Medulla oblongata (tissue), 1 donor: ENCODE data around the gene EHD1.

Experiments used
- DNase-seq: peaks from one replicate; pipeline ENCODE4 v3.0.0-alpha.2; 2015; ENCODE audit errors: extremely low spot score

Gene EHD1

DNA sequence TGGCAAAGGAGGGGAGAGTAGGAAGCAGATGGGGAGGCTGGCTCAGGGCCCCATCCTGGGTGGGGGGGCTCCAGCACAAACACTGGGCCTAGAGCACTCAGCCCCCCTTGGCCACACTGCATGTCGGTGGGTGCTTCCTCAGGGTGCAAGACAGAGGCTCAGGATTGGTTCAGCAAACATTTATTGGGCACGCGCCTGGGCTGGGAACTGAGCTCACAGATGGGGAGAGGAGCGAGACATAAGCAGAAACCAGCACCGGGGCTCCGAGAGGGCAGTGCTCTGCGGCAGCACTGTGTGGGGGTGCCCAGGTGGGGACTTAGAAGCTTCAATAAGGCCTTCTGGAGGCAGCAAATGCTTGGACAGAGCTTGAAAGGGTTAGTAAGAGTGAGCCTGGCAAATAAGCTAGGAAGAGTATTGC lies 12.1 kb upstream of the EHD1 start:
- DNase-seq: no peak

DNA sequence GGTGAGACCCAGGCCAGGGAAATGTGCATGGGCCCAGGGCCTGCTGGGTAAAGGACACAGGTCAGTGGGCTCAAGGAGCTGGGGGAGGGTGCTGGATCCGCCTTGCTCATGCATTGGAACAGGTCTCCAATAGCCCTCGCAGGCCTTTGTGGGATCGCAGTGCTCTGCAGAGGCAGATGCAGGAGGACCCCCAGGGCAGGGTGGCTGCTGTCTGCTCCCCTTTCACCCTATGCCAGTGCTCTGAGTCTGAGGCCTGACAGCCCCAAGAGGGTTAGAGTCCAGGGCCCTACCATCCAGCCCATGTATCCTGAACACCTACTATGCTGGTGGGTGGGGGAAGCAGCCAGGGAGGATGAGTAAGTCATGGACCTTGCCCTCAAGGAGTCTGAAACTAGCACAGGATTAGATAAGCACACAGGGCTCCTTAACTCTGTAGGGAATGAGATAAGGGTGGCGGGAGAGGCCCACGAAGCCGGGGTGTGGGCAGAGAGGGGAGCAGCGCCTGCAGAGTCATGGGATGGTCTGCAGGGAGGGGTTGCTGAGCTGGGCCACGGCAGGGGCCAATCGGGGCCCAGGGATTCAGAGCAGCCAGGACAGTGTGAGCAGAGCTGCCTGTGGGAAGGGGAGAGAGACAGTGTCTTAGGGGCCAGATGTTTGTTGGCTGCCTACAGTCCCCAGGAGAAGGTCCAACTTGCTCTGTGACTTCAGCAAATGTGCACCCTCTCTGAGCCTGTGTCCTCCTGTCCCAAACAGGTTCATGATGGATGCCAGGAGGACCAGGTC lies 10.5 kb upstream of the EHD1 start:
- no peak for DNase-seq

DNA sequence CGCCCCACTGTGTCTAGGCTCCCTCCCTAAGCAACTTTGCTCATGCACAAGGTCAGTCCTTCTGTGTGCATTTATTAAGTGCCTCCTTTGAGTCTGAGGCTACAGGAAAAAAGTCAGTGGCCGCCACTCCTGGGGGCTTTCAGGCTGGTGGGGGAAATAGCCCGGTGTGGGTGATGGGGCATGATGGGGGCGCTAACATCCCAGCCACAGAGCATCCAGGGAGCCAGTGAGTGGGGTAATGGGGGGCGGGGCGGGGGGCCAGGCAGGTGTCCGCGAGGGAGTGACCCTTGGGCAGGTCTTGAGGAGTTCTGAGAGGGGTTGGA lies 9.9 kb upstream of the EHD1 start:
- DNase-seq: no peak

DNA sequence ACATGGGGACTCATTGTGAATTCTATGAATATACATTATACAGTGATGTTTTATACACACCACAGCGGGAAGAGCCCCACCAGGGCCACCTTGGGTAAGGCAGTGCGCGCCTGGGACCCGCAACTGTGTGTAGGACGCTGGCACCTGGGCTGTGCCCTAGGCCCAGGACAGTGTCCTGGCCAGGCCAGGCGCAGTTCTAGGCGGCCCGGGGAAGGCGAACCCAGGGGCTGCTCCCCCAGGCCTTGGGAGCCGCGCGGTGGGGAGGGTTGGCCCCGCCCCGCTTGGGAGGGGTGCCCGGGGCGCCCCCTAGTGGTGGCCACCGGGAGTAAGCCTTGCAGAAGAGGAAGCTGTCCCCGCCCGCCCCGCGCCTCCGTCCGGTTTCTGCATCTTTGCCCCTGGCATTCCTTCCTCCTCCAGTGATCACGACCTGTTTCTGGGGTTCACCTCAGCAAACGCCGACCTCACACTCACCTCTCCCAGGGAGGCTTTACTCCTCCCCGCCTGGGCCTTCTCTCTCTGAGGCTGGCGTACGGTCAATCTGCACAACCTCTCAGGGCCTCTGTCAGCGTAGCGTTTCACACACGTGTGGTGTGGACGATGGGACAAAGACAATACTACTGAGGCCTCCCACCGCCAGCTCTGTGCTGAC lies 9.5 kb upstream of the EHD1 start:
- DNase-seq: peak; percentile 74

DNA sequence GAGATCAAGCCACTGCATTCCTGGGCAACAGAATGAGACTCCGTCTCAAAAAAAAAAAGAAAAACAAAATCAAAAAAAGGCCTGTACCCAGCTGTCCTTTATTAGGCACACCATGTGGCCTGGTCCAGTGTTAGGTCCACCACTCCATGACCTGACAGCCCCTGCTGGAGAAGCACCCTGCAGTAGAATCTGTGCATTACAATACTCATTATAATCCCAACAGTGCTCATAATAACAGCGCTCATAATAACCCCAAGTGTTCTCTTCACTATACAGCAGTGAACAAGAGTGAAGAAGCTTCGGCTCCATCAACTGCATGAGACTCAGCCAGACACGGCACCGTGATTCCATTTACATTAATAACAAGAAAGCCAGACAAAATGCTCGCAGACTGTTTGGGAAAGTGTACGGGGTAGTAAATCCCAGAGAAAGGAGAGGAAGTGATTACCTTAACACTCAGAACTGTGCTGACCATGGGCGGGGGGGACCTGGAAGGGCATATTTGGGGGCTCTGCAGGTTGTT lies 8.9 kb upstream of the EHD1 start:
- DNase-seq: no peak

DNA sequence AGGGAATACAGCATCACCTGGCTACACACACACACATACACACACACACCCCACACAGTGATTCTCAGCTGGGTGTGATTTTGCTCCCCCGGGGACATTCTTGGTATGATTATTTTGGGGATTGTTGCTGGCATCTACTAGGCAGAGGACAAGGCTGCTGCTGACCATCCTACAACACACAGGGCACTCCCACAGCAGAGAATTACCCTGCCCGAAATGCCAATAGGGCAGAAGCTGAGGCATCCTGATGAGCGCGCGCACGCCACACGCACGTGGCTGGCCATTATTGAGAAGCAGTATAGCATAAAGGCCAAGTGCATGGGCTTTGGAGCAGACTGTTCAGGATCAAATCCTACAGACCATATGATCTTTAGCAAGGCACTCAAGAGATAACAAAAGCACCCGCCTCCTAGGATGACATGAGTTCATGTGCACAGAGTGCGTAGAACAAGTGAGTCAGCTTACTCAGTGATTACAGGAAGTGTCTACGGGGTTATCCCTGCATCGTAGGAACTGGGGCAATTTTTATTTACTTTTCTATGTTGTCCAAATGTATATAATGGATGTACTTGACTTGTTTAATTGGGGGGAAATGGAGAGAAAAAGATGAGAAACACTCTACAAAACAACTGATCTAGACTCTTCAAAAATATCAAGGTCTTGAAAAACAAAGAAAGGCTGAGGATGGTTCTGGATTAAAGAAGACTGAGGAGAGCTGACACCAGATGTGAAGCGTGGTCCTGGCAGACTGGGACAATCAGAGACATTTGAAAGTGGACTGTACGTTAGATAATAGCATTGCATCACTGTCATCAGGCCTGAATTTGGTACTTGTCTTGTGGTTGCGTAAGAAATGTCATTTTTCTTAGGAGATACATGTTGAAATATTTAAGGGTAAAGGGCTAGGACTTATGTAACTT lies 7.2 kb upstream of the EHD1 start:
- DNase-seq: no peak

DNA sequence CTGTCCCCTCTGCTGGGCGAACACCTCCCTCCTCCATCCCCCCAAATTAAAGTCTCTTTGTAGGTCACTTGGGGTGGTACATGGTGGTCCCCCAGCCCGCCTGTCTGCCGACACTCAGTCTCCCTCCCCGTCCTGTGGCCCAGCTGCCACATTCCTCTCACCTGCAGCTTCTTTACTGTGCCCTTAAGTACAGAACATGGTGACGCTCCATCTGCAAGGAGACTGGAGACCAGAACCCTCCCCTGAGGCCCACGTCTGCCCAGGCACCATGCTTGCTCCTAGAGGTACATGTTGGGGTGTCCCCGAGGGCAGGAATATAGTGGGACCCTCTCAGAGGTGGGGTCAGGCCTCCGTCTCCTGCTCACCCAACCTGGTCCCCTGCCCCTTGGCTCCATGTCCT lies 5.6 kb upstream of the EHD1 start:
- no peak for DNase-seq

DNA sequence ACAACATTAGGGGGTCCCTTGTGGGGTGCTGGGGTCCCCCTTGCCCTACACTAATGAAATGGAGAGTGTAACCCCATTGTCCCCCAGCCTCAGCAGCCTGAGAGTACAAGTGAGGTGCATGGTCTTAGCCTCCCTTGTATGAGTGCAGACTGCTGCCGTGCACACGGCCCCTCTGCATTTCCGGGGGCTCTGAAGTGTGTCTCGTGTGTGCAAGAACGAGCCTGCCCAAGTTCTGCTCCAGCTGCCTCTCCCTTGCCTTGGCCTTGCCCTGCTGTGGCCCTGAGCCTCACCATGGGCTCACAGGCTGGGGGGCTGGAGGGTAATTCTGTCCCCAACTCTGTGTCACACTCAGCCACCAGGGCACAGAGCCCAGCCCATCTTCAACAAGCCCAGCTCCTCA lies 5.2 kb upstream of the EHD1 start:
- no peak for DNase-seq

DNA sequence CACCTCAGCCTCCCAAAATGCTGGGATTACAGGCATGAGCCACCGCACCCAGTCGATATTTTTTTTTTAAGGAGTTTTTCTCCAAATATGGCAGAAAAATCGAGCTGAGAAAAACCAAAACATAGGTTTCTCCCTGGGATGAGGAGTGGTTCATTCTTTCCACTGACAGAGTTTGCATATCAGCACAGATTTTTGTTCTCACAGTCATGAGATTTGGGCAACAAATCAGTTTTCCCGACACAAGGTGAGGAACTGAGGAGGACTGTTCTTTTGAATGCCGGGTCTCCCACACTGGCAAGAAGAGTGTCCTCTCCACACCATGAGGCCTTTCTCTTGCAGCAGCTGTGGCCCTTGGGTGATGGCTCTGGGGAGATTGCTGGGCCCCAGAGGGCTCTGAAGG lies 3.8 kb upstream of the EHD1 start:
- DNase-seq: no peak

DNA sequence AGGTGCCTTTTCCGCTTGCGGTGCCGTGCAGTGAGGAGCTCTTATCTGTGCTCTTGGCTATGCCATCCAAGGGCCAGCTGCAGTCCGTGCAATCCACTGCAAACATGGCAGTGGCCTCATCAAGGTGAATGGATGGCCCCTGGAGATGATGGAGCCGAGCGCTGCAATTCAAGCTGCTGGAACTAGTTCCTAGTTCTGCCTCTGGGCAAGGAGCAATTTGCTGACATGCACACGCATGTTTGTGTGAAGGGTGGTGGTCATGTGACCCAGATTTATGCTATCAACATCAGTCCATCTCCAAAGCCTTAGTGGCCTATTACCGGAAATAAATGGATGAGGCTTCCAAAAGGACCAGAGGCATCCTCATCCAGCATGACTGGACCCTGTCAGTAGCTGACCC lies 3.1 kb upstream of the EHD1 start:
- DNase-seq: no peak

DNA sequence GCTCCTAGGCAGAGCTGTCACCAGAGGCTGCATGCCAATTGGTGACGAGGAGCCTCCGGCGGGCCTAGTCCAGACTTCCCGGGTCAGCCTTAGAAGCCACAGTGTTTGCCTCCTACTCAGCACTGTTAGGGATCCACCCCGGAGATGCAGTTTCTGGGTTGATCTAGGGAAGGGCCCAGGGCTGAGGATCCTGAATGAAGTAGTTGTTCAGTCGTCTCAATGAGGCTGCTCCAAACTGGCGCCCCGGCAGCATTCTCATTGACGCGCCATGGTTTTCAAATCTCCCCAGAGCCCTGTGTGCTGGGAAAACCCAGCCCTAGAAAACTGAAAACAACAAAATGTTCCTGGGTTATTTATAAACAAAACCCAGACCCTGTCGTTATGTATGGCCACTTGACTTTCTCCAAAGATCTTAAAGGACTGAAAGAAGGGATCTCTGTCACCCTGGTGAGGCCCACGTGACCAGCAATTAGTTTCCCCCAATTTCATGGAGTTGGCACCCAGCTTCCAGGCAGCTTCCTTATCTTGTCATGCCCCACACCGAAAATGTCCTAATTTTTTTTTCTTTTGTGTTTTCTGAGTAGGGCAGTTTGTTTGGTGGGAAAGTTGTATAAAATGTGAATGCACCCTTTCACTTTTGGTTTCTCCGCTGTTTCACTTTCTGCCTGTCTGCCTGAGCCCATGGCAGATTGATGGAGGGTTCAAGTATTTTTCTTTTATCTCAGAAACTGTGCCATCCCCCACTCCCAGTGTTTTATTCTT lies 2.0 kb upstream of the EHD1 start:
- peak; percentile 20 for DNase-seq

DNA sequence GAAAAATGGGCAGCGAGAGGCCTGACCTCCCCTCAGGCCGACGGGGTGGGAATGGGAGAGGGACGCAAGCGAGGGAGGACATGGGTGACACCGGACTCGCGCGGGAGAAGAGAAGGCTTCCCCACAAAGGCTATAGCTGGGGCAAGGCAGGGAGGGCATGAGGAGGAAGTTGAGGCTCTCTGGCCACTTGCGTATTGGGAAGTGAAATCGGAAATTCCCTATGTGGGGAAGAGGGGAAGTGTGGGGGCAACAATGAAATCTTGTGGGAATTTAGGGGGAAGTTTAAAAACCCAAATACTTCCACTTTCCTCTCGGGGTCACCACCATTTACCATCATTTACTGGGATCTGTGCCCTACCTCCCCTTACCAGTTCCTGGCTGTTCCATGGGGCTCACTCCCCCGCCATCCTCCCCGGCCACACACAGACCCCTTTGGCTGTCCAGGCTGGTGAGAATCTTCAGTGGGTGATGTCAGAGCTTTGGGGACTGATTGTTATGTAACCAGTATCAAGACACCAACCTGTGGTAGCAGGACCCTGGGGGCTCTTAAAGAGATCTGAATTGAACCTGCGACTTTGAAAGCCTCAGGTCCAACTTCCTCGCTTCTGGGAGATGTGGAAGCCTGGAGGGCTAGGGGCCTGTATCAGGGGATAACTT lies 951 bp upstream of the EHD1 start:
- DNase-seq: peak; percentile 79

DNA sequence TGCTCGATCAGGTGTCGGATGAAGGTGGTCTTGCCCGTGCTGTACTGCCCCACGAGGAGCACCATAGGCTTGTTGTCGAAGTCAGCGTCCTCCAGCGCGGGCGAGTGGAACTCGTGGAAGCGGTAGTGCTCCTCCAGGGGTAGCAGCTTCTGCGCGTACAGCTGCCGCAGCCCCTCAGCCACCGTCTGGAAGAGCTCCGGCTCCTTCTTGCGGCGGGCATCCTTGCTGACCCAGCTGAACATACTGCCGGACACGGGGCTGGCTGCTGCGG lies 263 bp downstream of the EHD1 start:
- DNase-seq: no peak

DNA sequence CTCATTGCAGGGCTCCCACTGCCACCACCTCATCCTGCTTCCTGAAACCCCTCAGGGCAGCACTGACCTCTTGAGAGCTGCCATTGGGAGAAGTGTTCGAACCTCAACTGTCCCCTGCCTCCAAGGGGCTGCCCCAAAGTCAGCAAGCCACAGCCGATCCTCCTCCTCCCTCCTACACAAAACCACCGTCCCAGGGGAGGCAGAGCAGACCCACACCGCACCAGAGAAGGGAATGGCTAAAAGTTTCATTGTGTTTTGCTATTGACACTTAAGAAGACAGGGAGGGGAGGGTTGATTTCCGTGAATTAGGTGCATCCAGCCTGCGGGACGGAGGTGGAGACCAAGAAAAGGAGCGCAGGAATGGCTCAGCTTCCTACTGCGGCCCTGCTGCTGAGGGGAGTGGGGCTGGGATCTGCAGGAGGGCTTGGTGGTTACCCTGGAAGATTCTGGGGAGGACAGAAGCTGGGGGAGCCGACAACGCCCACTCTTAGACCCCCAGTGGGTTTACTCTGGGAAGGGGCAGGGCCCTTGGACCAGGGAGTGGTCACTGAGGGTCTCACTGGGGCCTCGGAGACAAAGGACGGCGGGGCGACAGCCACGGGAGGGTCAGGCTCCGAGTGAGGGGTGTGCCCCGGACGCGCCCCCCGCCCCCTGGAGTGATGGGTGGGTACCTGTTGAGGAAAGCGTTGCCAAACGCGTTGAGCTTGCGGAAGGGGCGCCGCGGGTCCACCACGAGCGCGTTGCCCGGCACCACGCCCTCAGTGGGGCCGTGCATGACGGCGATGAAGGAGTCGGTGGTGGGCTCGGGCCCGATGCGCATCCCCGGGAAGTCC lies 815 bp downstream of the EHD1 start:
- DNase-seq: no peak

DNA sequence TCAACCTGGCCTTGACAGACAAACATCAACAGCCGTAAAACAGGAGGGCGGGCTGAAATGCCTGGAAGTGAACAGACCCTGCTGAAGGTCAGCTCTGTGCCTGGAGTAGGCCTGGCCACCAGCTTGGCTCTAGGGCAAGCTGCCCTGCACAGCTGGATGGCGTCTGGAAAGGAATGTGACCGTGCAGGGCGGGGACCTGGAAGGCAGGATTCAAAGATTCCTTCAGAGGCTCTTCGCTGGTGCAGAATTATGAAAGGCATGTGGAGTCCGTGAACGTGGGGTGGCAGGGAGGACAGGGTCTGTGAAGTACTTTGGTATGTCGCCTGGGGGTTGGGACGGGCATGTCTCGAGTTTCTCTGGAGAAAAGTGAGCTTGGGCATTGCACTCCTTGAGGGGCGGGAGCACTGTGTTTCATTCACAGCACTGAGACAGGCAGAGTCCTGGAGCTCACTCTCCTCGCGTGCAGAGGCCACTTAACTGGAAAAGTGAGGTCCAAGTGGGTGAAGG lies 1.5 kb downstream of the EHD1 start:
- DNase-seq: peak; percentile 35

DNA sequence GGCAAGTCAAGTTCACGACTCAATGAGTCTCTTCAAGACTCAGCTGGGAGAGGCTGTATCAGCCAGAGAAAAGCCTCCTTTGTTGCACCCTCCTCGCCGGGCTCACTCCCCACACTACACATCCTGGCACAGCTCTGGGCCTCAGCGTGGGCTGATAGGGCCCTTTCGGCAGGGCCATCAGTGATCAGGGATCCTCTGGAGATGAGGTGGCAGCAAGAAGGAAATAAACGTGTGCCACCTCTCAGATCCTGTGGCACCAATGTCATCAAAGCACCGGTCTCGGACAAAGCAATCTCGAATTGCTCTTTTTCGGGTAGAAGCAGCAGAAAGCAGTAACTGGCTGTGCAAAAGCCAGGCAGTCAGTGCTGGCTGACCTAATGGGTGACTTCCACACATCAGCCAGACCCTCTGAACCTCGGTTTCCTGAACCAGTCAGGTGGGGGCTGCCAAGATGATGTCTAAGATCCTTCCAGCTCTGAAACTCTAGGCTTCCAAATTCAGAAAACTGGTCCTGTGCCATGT lies 2.1 kb downstream of the EHD1 start:
- peak; percentile 72 for DNase-seq

DNA sequence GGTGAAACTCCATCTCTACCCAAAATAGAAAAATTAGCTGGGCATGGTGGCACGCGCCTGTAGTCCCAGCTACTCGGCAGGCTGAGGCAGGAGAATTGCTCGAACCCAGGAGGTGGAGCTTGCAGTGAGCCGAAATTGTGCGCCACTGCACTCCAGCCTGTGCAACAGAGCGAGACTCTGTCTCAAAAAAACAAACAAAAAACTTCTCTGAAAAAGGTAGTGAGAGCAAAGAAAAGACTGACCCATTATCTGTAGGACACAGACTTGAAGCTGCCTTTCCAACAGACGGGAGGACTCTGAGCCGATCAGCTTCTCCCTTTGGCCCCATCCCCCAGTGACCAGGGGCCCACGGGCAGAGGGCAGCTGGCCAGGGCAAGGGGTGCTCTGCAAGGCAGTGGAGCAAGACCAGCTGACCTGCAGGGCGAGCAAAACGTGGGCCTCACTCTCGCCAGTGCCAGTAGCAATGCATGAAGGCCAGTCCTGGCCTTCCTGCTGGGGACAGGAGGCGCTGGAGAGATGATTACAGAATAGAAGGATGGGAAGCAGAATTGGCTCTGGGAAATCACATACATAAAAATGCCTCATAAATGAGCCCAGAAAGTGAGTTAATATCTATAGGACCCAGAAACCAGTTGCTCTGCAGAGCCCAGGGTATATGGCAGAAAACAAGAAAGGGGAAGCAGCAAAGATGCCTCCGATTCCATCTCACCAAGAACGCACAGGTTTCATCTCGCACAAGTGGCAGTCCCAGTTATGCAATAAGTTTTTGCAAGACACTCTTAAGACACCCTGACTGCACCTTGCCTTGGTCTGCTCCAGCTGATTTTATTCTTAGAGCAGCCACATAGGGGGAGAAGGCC lies 2.8 kb downstream of the EHD1 start:
- DNase-seq: peak; percentile 32

DNA sequence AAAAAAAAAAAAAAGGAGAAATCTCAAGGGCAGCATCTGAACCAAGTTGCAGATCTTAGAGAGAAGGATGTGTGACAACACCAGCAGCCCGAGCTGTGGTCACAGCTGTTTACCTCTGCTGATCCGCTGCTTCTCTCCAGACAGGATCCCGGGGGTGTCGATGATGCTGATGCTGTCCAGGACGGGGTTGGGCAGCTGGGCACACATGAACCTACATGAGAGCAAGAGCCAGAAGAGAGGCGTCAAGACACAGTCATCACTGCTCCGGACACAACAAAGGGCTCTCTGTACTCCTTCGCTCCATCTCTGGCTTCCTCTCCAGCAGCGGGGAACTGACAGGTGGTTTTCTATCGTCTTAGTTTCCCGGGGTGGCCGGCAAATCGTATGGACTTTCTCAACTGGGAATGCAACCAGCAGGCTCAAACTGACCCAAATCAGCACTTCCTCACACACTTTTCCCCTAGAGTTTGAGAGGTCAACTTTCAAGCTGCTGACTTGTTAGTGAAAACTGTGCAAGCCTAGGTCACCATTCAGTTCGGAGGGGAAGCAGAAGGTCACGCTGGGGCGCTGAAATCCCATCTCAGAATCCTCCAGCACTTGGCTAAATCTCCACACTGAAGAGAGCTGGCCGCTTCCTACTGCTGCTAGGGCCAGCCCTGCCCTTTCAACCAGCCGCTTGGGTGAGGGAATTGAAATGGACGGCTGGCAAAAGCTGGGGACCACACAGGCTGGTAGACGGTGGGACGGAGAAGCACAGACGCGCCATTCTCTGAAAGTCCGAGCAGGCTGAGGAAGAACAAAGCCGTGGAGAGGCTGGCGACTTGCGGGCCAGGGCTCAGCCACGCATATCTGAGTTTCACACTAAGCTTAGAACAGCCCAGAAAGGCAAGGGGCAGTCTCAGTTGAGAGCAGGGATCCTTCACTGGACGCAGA lies 3.8 kb downstream of the EHD1 start:
- DNase-seq: peak; percentile 91
